ENCODE results near the gene CPT1B. TPM values are rescaled to one million over a fixed set of nuclear protein-coding genes. Genes with fewer than 3 reads are reported as not detected.

The CPT1B gene
- total and polyA plus RNA-seq, 10 of the 15 experiments (the other 5 are each of a cell fraction or from before 2014, with no cell fraction given), result 3.5 to 54.0 (median 21.7) TPM

GRCh38 chr22:50609599-50609998 lies 31.4 kb upstream of the CPT1B start:
- RAD21 ChIA-PET (ENCODE audit: unreplicated experiment), result no interaction called here
- WGBS (ENCODE audit: insufficient coverage, insufficient replicate concordance, low lambda C conversion rate, missing lambda C conversion rate), result 32% methylated on average over 12 of the region's 12 CpGs

More at GRCh38 chr22:50609599-50609998, 31.4 kb upstream of the CPT1B start:
- intact Hi-C loops (cut with micrococcal nuclease; ENCODE audit: unreplicated experiment), result no loop called here
- SMC1A ChIA-PET (ENCODE audit: uncharacterized antibody, unreplicated experiment), result no interaction called here
- ATAC-seq (no peak), FAIRE-seq (no peak), DNase-seq (ENCODE audit: low read depth, low spot score) (no peak)
- Histone ChIP-seq H3K36me3 (ENCODE audit: control insufficient read depth in 2 of 2, insufficient read depth in 2 of 2, low read length in 1 of 2) (no peaks in the 10 kb centered on the region), H4K20me1 (ENCODE audit: control insufficient read depth, insufficient read depth) (no peaks in the 10 kb centered on the region), H3K27me3 (replicated peaks in 1 of 2; ENCODE audit: control insufficient read depth in 2 of 2, insufficient read depth in 2 of 2, low read length in 1 of 2) (no peaks in the 10 kb centered on the region; a peak in 2 of 4 replicates), H3K9ac (ENCODE audit: control insufficient read depth, insufficient read depth, low read length) (no peak overlapping the region), H3K79me2 (ENCODE audit: control insufficient read depth, insufficient read depth, low read length) (no peaks in the 10 kb centered on the region), H3K4me2 (ENCODE audit: control insufficient read depth, insufficient read depth) (no peak overlapping the region), H3K4me1 (ENCODE audit: control insufficient read depth, insufficient read depth, low read length) (no peaks in the 10 kb centered on the region), H2AFZ (ENCODE audit: control insufficient read depth, low read depth, low read length) (no peak overlapping the region), H3K4me3 (no peak overlapping the region), H3K9me3 (replicated peaks; ENCODE audit: control insufficient read depth, insufficient read depth, low read length) (no peaks in the 10 kb centered on the region), H3K27ac (ENCODE audit: control insufficient read depth, insufficient read depth) (no peak overlapping the region)
- in situ Hi-C loops (cut with MboI), result no loop called here
- POLR2A ChIA-PET, result no interaction called here
- TF ChIP-seq PAX5 (IDR thresholded peaks at IDR 0.05; ENCODE audit: borderline replicate concordance, low read depth, low read length), result no peak
- TF ChIP-seq SREBF2 (IDR thresholded peaks at IDR 0.05; ENCODE audit: low read length), result no peak
- no peak for TF ChIP-seq POLR2AphosphoS5 (IDR thresholded peaks at IDR 0.05; ENCODE audit: low read length)
- no peak for TF ChIP-seq ZBTB4 (CRISPR knock-in tag; IDR thresholded peaks at IDR 0.05)
- no peak for TF ChIP-seq KDM1A (IDR thresholded peaks at IDR 0.05; ENCODE audit: borderline replicate concordance)
- no TSS peak for BruUV-seq (replicated peaks)
- CTCF ChIA-PET, result no interaction called here
